GM20431 (cell line): Measurements from ENCODE around the gene RGS3.
"Not testable (repeated sequence)": the region's sequence is repeated elsewhere in the genome, so short reads cannot be mapped to it uniquely, and the experiment has no call there.

Source experiments
- in situ Hi-C: fragments of 300-500 bp; cut with MseI, MboI; formaldehyde crosslinking; loops from one replicate; pipeline ENCODE4 v1.15.0; 2020; ENCODE audit warnings: low sequenced_read_pairs; ENCODE audit not compliant: unreplicated experiment

Gene RGS3

GRCh38 chr9:113463418-113464285 is at the start of gene RGS3:
RGS3 (plus strand) TSS chr9:113463727; CDS start chr9:113463803, 76 bp downstream.
- in situ Hi-C loops = no loop called here

DNA sequence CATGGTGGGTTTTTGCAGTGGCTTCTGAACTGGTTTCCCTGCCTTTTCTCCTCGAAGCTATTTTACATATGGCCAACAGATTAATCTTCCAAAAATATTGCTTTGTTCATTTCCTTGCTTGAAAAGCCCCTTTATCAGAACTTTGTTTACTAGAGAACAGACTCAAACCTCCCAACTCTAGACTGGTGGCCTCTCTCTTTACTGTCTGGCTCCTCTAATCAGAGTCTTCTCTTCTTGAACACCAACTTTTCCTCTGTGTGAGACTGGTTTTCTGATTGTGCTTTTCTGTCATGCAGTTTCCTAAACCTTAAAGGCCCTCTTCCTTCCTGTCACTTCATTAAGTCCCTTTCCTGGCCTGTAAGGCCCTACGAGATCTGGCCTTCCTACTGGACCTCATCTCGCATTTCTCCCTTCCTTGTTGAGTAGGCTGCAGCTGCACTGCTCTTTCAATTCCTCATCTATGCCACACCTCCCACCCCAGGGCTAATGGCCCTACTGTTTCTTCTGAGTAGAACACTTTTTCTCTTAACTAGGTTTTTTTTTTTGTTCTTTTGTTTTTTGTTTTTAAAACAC is 47.3 kb upstream of the RGS3 start:
- in situ Hi-C loops = no loop called here

DNA sequence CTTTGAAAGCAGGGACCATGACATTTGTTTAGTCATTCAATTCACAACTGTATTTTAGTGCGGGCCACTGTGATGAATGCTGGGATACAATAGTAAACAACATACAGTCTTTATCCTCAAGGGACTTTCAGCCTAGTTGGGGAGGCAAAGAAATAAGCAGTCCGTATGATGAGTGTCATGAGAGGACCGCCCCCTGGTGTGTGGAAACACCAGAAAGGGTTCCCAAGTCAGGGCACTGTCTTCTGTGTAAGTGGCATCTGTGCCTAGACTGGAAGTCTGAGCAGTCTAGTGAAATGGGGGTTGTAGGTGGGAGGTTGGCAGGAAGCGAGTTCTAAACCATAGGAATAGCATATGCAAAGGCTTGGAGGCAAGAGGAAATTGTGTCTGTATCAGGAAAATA is 46.2 kb upstream of the RGS3 start:
- in situ Hi-C loops = no loop called here

- in situ Hi-C loops = no loop called here
Observed at GRCh38 chr9:113421726-113422125, 41.8 kb upstream of the RGS3 start.

DNA sequence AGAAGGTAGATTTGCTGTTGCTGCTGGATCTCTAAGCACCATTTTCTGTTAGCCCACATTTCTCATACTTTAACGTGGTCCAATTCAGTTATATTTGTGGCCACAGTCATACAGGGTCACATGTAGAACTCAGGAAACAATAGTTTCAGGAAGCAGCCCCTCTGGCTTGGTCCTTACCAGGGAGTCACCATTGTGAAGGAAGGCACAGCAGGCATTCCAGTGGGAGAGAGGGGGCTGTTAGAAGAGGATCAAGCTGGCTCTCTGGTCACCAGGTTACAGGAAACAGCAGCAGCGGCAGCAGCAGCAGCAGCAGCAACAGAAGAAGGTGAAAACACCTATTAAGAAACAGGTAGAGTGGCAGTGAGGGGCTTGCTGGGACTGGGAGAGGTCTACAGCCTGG is 38.5 kb upstream of the RGS3 start:
- in situ Hi-C loops = no loop called here

GRCh38 chr9:113426701-113427100 is 36.8 kb upstream of the RGS3 start:
- in situ Hi-C loops = no loop called here

DNA sequence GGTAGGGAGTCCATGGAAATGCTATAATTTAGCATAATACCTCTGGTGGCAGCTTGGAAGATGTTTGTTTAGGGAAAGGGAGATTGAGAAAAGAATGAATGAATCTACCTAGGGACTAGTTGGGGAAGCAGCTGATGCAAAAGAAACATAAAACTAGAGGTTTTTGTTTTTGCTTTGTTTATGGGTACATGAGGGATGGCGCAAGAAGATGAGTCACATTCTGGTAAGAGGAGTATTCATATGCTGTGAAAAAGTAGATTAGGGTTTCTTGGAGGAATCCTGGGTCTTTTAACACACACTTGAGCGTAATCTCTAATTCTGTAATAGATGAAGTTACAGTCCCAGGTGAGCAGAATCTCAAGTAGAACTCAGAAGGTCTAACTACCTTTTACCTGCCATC is 35.9 kb upstream of the RGS3 start:
- in situ Hi-C loops = no loop called here

GRCh38 chr9:113428062-113428615 is 35.4 kb upstream of the RGS3 start:
- in situ Hi-C loops = no loop called here

DNA sequence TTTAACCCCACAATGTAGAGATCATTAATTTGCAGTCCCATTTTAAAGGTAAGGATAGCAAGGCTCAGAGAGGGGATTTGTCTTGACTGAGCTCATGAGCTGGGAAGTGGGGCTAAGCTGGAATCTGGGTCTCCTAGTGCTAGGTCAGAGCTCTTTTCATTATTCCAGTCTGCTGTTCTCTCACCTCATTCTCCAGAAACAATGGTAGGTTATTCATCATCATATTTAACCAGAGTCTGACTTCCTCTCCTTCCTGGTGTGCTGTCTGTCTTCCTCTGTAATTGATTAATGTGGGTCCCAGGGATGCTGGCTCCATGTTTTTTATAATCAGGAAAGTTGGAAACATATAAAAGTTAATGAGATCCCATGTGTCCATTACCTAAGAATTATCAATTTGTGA is 32.3 kb upstream of the RGS3 start:
- in situ Hi-C loops = no loop called here

GRCh38 chr9:113436728-113437515 is 26.6 kb upstream of the RGS3 start:
- in situ Hi-C loops = no loop called here

GRCh38 chr9:113437716-113438115 is 25.8 kb upstream of the RGS3 start:
- in situ Hi-C loops = not testable (repeated sequence)

GRCh38 chr9:113444736-113445135 is 18.8 kb upstream of the RGS3 start:
- in situ Hi-C loops = no loop called here

GRCh38 chr9:113446323-113446740 is 17.2 kb upstream of the RGS3 start:
- in situ Hi-C loops = no loop called here

DNA sequence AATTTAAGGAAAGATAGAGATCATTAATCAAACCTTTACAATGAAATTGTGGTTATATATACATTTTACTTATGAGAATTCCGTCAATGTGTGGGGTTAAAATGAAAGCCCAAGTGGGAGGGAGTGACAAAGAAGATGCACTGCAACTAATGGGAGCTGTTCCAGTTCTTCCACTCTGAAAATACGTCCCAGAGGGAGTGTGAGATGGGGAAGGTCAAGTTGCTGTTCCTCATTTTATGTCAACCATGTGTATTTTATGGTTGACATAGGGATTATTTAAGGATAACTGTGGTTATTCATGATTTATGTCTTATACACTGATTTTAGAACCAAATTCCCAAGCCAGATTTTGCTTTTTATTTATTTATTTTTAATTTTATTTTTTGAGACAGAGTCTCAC is 14.2 kb upstream of the RGS3 start:
- in situ Hi-C loops = no loop called here

DNA sequence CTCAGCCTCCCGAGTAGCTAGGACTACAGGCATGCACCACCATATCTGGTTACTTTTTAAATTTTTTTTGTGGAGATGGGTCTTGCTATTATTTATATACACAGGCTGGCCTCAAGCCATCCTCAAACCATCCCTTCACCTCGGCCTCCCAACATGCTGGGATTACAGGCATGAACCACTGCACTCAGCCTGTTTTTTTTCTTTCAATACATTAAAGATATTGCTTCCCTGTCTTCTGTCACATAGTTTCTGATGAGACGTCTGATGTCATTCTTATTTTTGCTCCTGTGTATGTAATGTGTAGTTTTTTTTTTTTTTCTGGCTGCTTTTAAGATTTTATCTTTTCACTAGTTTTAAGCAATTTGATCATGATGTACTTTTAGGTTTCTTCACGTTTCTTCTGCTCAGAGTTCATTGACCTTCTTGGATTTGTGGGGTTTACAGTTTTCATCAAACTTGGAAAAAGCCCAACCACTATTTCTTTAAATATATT is 11.4 kb upstream of the RGS3 start:
- in situ Hi-C loops = loop anchor here (10.0 kb wide), 2 partner anchors 133 to 203 kb away; no protein-coding TSS in a partner anchor

GRCh38 chr9:113454914-113455761 is 8.4 kb upstream of the RGS3 start:
- in situ Hi-C loops = loop anchor here (10.0 kb wide), 2 partner anchors 130 to 200 kb away; no protein-coding TSS in a partner anchor

- in situ Hi-C loops = loop anchor here (10.0 kb wide), 2 partner anchors 129 to 199 kb away; no protein-coding TSS in a partner anchor
Observed at GRCh38 chr9:113456235-113456634, 7.3 kb upstream of the RGS3 start.

- in situ Hi-C loops = no loop called here
Observed at GRCh38 chr9:113461285-113461684, 2.2 kb upstream of the RGS3 start.

DNA sequence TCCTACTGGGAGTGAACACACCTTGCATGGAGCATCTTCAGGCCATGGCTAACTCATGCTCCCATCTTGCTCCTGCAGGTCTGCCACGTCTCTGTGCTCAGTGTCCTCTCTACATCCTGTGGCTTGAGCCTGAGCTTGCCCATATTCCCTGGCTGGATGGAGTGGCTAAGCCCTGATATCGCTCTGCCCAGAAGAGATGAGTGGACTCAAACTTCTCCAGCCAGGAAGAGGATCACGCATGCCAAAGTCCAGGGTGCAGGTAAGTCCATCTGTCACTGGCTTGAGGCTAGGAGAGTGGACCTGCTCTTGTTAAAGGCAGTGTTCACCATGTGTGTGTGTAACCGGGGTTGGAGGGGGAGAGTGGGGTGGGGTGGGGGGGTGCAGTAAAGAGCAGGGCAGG is 1.6 kb upstream of the RGS3 start:
- in situ Hi-C loops = no loop called here
